Hypothalamus (tissue), 51 donors: Measurements from ENCODE around the gene GABPA.
A peak's percentile ranks its signal among the peaks of the same experiment; 100 is the strongest.
"Not testable (repeated sequence)": the region's sequence is repeated elsewhere in the genome, so short reads cannot be mapped to it uniquely, and the experiment has no call there.

Source experiments
- DNase-seq, 51 donors: peaks; one replicate each; lab custom pipeline; 2025; lab: John Stamatoyannopoulos, UW

GABPA gene

DNA sequence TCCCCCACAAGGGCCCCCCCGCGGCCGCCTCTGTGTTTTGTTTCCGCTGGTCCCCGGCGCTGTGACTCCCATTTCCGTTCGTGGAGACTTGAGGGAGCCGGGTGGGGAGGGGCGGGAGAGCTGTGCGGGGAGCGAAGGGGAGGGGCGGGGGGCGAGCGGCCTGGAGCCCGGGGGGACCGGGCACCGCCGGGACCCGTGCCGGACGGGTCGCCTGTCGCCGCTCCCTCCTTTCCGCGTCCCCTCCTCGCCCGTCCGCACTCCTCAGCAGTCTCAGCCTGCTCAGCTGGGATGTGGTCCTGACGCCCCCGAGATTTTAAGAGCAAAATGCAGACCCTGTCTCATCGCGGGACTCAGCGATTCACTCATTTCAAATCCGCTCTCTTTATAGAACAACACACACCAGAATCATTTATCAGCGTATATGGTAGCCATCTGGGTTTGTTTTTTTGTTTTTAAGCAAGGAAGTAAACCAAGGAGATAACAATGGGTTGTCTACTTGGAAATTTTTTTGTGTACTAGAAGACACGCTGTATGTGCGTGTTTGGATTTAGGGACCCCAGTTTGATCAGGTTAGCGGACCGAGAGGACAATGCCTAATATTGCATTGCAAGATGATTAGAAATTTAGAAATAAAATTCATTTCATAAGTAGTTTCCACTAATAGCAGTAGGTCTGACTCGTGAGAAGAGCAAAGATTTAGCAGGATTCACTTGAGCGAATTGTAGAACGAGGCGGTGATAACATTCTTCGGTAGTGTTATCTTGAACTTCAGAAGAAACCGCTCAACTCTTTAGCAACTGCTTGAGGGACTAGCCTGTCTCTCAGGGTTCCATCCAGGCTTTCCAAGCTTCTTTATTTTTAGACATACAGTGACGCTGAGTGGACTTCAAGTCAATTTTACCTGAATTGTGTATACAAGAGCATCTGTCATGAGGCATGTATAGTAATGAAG, 1.1 kb downstream of the GABPA start:
- DNase-seq: peak in 30 of 51 donors; percentile 56 to 91 (median 84)

- no peak for DNase-seq
These were observed 2.6 kb downstream of the GABPA start for GRCh38 chr21:25737421-25737820.

DNA sequence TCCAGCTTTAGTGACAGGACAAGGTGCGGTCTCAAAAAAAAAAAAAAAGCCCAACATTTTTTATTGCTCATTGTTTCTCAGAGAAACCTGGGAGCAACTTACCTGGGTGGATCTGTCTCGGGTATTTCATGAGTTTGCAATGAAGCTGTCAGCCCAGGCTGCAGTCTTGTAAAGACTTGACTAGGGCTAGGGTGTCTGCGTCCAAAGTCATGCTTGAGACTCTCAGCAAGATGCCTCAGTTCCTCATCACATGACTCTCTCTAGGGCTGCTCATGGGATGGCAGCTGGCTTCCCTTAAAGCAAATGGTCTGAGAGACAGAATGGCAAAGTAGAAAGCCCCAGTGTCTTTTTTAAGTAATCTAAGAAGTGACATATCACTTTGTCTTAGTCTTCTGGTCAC, 8.1 kb downstream of the GABPA start:
- DNase-seq: no peak

DNA sequence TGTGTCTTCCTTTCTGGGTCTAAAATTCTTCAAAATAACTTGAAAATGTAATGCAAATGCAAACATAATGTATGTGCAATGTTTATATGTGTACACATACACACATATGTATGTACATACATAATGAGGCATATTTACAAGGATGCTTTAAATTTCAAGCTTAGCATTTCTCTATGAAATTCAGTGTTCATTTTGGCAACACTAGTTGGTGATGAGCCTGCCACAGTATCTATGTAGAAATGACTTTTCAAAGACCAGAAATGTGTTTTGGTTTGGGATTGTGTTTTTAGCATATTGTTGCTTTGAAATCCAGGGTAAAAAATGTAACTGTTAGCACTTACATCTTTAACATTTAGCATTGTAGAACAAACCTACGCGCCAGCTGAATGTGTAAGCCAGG, 10.1 kb downstream of the GABPA start:
- DNase-seq: no peak

DNA sequence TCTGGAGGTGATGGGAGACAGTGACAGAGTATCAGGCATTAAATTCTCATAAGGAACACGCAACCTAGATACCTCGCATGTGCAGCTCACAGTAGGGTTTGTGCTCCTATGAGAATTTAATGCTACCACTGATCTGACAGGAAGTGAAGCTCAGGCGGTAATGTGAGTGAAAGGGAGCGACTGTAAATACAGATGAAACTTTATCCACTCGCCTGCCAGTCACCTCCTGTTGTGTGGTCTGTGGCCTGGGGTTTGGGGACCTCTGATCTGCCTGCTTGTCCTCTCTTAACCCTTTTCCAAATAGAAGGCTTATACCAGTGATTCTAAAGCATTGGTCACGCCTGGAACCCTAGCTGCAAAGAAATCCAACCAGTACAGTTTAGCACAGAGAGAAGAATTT, 15.3 kb downstream of the GABPA start:
- no peak for DNase-seq

- DNase-seq: no peak
These were observed 17.6 kb downstream of the GABPA start for GRCh38 chr21:25752416-25752815.

GRCh38 chr21:25756190-25756932, 21.6 kb downstream of the GABPA start:
- DNase-seq: no peak

DNA sequence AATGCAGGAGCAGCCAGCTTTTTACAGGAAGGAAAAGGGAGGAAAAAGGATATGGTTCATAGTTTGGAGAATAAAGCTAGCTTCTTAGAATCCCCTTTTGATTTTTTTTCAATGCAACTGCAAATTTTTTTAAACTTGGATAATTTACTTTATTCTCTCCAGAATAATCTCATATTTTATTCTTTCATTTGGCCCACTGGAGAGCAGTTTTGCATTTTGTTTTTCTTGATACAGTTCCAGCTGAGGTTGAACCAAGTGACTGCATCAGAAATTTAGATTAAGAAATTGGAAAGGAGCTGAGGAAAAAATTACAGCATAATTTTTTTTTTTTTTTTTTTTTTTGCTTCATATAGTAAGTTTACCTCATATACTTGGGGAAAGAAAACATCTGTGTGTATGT, 22.8 kb downstream of the GABPA start:
- DNase-seq: no peak

GRCh38 chr21:25759573-25759972, 24.8 kb downstream of the GABPA start:
- DNase-seq: no peak

- DNase-seq: no peak
These were observed 25.3 kb downstream of the GABPA start for GRCh38 chr21:25760061-25760460.

DNA sequence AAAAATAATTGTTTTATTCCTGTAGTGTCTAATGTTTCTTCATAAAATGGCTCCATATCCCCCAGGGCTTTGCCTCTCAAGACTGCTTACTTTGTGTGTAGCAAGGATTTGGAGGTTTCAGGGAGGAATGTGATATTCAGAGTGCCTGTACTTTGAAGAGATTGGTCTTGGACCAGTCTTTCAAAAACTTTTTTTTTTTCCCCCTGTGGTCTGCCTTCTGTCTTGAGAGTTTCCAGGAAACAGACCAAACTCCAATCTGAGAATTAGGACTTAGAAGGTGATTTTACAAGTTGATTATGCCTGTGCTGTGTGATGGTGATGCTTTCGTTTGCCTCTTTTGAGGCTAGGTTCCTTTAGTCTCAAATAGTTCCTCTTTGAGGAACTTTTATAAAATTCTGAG, 25.9 kb downstream of the GABPA start:
- no peak for DNase-seq

GRCh38 chr21:25764065-25764464, 29.3 kb downstream of the GABPA start:
- DNase-seq: no peak

DNA sequence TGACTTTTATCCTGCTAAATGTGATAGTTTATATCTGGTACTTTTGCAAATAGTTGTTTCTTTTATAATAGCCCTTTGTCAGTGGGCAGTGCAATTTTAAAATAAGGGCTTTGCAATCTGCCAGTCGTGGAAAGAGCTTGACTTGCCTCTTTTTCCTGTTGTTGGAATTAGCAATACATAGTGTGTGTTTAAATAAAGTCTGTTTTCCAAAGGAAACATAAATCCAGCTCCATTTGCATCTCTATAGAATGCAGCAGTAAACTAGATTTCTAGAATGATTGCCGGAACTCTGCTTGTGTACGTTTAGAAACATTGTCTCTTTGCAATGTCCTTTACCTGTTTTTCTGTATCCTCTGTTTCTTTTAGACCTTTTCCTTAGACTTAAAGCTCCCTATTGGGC, 33.1 kb downstream of the GABPA start:
- DNase-seq: no peak

DNA sequence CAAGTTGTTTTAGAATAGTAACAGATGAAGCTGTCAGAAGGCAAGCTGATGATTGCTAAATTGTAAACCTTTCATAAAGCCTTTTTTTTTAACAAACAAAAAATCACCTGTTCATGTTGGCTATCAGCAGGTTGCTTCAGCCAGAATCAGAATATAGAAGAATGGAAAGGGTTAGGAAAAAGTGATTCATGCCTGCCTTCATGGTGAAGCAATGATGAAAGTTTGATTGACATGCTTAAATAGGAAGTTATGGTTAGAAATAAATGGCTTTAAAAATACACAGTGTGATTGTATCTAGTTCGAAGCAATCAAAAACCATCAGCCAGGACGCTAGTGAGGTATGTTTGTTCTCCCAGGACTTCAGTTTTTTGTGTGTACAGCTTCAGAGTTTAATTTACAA, 37.9 kb downstream of the GABPA start:
- DNase-seq: no peak

GRCh38 chr21:25776440-25776839, 41.7 kb downstream of the GABPA start:
- DNase-seq: no peak

DNA sequence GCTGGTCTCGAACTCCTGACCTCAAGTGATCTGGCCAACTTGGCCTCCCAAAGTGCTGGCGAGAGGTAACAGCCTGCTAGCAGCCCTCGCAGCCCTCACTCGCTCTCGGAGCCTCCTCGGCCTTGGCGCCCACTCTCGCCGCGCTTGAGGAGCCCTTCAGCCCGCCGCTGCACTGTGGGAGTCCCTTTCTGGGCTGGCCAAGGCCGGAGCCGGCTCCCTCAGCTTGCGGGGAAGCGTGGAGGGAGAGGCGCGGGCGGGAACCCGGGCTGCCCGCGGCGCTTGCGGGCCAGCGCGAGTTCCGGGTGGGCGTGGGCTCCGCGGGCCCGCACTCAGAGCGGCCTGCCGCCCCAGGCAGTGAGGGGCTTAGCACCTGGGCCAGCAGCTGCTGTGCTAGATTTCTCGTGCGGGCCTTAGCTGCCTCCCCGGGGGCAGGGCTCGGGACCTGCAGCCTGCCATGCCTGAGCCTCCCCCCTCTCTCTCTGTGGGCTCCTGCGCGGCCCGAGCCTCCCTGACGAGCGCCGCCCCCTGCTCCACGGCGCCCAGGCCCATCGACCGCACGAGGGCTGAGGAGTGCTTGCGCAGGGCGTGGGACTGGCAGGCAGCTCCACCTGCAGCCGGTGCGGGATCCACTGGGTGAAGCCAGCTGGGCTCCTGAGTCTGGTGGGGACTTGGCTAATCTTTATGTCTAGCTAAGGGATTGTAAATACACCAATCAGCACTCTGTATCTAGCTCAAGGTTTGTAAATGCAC, 43.5 kb downstream of the GABPA start:
- DNase-seq: not testable (repeated sequence)

- DNase-seq: no peak
These were observed 53.9 kb downstream of the GABPA start for GRCh38 chr21:25788677-25789076.

GRCh38 chr21:25790122-25790877, 55.5 kb downstream of the GABPA start:
- peak in 13 of 51 donors; percentile 1 to 90 (median 11) for DNase-seq

- DNase-seq: no peak
These were observed 56.1 kb downstream of the GABPA start for GRCh38 chr21:25790878-25791204.

GRCh38 chr21:25791319-25791718, 56.5 kb downstream of the GABPA start:
- no peak for DNase-seq
